ENCODE results near the gene LRRC8C.

LRRC8C gene

DNA sequence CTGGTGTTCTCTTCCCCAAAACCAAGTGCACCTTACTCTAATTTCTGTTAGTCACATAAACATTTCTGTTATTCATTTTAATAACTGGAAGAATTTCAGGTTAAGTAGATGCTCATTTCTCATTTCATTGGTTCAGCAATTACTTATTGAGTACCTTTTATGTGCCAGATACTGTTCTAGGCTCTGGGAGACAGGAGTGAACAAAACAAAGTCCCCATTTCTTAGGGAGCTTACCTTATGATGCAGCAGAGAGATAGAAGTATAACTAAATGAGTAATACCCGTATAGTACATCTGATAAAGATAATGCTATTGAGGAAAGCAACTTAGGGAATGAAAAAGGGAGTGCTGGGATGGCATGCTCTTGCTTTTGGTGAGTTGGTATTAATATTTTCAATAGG lies 33.7 kb downstream of the LRRC8C start:
- Histone ChIP-seq H3K4me1 (ENCODE audit: control insufficient read depth, low read depth, low read length) (no peaks in the 10 kb centered on the region), H3K9ac (ENCODE audit: low read length) (no peak overlapping the region), H3K4me3 (ENCODE audit: low read length) (no peak overlapping the region), H3K9me3 (ENCODE audit: control insufficient read depth, low read depth, low read length) (no peaks in the 10 kb centered on the region), H3K27ac (ENCODE audit: low read length) (no peak overlapping the region), H3K36me3 (ENCODE audit: control insufficient read depth, low read depth, low read length) (no peaks in the 10 kb centered on the region), H3K27me3 (ENCODE audit: control insufficient read depth, insufficient read depth, low read length) (no peaks in the 10 kb centered on the region)

DNA sequence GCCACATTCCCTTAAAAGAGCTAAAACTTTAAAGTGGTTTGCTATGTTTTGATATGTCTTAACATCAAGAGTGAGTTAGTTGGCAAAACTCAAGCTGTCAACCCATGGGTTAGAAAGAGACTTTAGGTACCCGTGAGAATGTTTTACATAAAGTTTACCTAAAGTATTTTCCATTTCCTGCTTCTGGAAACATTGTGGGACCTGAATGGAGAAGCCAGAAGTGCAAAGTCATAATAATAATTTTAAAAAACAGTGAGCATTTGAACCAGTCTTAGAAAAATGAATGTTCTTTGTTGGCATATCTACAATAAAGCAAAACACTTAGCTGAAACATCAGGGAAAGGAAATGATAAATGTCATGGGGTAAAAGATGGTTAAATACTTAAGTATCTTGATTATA lies 34.8 kb downstream of the LRRC8C start:
- Histone ChIP-seq H3K27me3 (ENCODE audit: control insufficient read depth, insufficient read depth, low read length) (no peaks in the 10 kb centered on the region), H3K27ac (ENCODE audit: low read length) (no peak overlapping the region), H3K4me3 (ENCODE audit: low read length) (no peak overlapping the region), H3K9me3 (ENCODE audit: control insufficient read depth, low read depth, low read length) (no peaks in the 10 kb centered on the region), H3K36me3 (ENCODE audit: control insufficient read depth, low read depth, low read length) (no peaks in the 10 kb centered on the region), H3K9ac (ENCODE audit: low read length) (no peak overlapping the region), H3K4me1 (ENCODE audit: control insufficient read depth, low read depth, low read length) (no peaks in the 10 kb centered on the region)

DNA sequence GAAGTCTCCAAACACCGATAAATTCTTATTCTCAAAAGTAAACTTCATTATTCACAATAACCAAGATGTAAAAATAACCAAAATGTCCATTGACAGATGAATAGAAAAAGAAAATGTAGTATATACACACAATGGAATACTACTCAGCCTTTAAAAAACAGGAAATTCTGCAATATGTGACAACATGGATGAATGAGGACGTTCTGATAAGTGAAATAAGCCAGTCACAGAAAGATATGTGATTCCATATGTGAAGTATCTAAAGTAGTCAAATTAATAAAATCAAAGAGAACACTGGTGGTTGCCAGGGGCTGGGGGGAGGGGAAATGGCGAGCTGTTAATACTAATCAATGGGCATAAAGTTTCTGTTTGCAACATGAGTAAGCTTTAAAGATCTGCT lies 36.0 kb downstream of the LRRC8C start:
- H3K4me1 ChIP-seq (ENCODE audit: control insufficient read depth, low read depth, low read length), result no peaks in the 10 kb centered on the region

DNA sequence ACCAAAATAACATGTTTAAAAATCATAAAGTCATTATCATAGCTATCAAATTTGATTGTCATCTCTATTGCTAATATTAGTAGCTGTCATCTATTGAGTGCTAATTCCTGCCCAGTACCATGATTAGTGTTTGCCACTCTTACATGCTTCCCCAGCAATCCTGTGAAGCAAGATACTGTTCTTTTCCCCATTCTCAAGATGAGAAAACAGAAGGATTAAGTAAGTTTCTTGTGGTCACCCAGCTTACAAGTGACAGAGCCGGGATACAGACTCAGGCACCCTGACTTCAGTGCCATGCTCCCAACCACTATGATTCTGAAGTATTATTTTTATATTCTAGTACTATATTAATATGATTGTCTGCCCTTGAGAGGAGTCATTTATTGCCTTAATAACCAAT lies 36.5 kb downstream of the LRRC8C start:
- Histone ChIP-seq H3K9me3 (ENCODE audit: control insufficient read depth, low read depth, low read length) (no peaks in the 10 kb centered on the region), H3K36me3 (ENCODE audit: control insufficient read depth, low read depth, low read length) (no peaks in the 10 kb centered on the region), H3K9ac (ENCODE audit: low read length) (no peak overlapping the region), H3K4me1 (ENCODE audit: control insufficient read depth, low read depth, low read length) (no peaks in the 10 kb centered on the region), H3K4me3 (ENCODE audit: low read length) (no peak overlapping the region), H3K27ac (ENCODE audit: low read length) (no peak overlapping the region), H3K27me3 (ENCODE audit: control insufficient read depth, insufficient read depth, low read length) (no peaks in the 10 kb centered on the region)

More for the DNA sequence above, 36.0 kb downstream of the LRRC8C start:
- Histone ChIP-seq H3K27ac (ENCODE audit: low read length) (no peak overlapping the region), H3K9me3 (ENCODE audit: control insufficient read depth, low read depth, low read length) (no peaks in the 10 kb centered on the region), H3K9ac (ENCODE audit: low read length) (no peak overlapping the region), H3K36me3 (ENCODE audit: control insufficient read depth, low read depth, low read length) (no peaks in the 10 kb centered on the region), H3K27me3 (ENCODE audit: control insufficient read depth, insufficient read depth, low read length) (no peaks in the 10 kb centered on the region), H3K4me3 (ENCODE audit: low read length) (no peak overlapping the region)

DNA sequence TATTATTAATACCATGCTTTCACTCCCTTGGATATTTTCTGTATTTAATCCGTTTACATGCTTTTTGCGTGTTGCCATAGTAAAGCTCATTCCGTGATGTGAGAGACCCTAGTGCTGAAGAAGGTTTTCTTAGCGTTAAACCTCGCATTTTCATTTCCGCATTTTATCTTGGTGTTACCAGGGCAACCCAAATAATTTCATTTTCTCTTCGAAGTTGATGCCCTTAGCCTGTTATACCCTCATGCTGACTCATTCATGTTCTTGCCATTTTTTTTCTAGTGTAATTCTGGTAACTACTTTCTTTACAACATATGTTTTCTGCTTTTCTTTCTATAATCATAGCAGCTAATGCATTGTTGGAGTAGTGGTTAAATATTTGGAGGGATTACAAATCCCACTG lies 37.2 kb downstream of the LRRC8C start:
- Histone ChIP-seq H3K4me1 (ENCODE audit: control insufficient read depth, low read depth, low read length) (no peaks in the 10 kb centered on the region), H3K9me3 (ENCODE audit: control insufficient read depth, low read depth, low read length) (no peaks in the 10 kb centered on the region), H3K36me3 (ENCODE audit: control insufficient read depth, low read depth, low read length) (no peaks in the 10 kb centered on the region), H3K27me3 (ENCODE audit: control insufficient read depth, insufficient read depth, low read length) (no peaks in the 10 kb centered on the region), H3K27ac (ENCODE audit: low read length) (no peak overlapping the region), H3K4me3 (ENCODE audit: low read length) (no peak overlapping the region), H3K9ac (ENCODE audit: low read length) (no peak overlapping the region)

DNA sequence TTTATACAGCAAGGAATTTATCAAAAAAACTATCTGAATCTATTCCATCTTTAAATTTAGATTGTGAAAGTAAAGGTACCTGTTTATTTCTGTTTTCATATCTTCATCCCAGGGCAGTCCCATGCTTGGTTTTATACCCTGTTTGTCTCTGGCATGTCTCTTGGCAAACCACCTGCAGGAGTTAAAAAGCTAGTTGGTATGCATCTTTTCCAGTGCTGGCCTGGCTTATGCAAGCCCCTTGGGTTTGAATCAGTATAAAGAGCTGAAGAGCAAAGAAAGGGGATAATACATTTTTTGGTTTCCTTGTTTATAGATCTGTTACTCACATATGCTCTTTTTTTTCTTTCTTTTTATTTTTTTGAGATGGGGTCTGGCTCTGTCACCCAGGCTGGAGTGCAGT lies 37.8 kb downstream of the LRRC8C start:
- H3K27ac ChIP-seq (ENCODE audit: low read length), result no peak overlapping the region
- H3K4me3 ChIP-seq (ENCODE audit: low read length), result no peak overlapping the region
- no peaks in the 10 kb centered on the region for H3K27me3 ChIP-seq (ENCODE audit: control insufficient read depth, insufficient read depth, low read length)
- no peaks in the 10 kb centered on the region for H3K9me3 ChIP-seq (ENCODE audit: control insufficient read depth, low read depth, low read length)
- H3K4me1 ChIP-seq (ENCODE audit: control insufficient read depth, low read depth, low read length), result no peaks in the 10 kb centered on the region
- H3K36me3 ChIP-seq (ENCODE audit: control insufficient read depth, low read depth, low read length), result no peaks in the 10 kb centered on the region
- H3K9ac ChIP-seq (ENCODE audit: low read length), result no peak overlapping the region

DNA sequence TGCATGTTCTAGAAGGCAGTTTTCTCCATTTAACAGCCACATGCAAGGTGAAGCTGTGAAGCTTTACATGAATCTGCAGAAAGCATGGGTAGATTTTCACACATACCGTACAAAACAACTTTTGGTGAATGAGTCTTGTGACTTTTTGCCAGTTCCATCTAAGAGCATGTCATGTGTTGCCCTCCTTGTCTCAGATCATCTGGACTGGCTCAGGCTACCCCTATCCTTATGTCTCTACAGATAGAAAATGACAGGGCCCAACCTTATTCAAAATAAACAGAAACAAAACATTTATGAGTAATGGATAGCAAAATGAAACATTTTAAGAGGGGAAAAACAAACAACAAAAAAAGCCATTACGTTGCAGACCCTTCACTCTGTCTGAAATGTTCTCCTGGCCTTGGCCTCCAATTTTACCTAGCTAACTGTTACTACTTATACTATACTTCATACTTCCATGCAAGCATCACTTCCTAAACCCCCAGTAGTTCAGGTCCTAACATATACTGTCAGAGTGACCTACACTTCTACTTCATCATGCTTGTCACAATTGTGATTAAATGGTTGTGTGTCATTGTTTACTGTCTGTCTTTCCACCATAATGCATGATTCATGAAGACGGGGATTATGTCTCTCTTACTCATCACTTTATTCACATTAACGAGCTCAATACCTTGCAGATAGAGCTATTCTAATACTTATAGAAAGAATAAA lies 39.0 kb downstream of the LRRC8C start:
- no peaks in the 10 kb centered on the region for H3K27me3 ChIP-seq (ENCODE audit: control insufficient read depth, insufficient read depth, low read length)
- H3K4me3 ChIP-seq (ENCODE audit: low read length), result no peak overlapping the region
- H3K4me1 ChIP-seq (ENCODE audit: control insufficient read depth, low read depth, low read length), result no peaks in the 10 kb centered on the region
- H3K36me3 ChIP-seq (ENCODE audit: control insufficient read depth, low read depth, low read length), result no peaks in the 10 kb centered on the region
- H3K9me3 ChIP-seq (ENCODE audit: control insufficient read depth, low read depth, low read length), result no peaks in the 10 kb centered on the region
- H3K27ac ChIP-seq (ENCODE audit: low read length), result no peak overlapping the region
- H3K9ac ChIP-seq (ENCODE audit: low read length), result no peak overlapping the region

DNA sequence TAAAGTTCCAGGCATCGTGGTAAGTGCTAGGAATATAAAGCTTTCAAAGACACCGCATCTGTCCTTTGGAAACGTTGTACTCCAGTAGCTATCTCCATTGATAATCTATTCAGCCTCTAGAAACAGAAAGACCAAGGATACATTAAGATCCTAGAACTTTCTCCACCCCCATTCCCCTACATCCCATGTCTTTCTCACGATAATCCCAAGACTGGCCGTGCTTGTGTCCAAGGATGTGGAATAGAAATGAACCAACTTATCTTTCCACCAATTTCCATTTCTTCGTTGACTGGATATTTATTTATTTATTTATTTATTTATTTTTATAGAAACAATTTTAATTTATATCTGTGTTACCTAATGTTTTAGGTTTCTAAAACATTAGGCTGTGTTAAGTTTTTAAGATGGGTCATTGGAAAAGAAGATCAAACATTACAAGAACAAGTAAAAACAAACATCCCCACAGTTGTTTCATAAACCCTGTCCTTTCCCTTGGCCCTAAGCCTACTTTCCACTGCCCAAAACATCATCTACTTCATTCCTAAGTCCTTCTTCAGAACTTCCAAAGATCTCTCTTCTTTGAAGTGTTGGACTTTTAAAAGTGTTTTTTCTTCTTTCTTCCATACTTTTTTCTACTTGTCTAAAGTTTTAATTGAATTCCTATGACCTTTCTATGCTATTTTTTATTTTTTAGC lies 39.7 kb downstream of the LRRC8C start:
- H3K4me1 ChIP-seq (ENCODE audit: control insufficient read depth, low read depth, low read length), result no peaks in the 10 kb centered on the region
- no peaks in the 10 kb centered on the region for H3K27me3 ChIP-seq (ENCODE audit: control insufficient read depth, insufficient read depth, low read length)
- no peaks in the 10 kb centered on the region for H3K9me3 ChIP-seq (ENCODE audit: control insufficient read depth, low read depth, low read length)
- no peaks in the 10 kb centered on the region for H3K36me3 ChIP-seq (ENCODE audit: control insufficient read depth, low read depth, low read length)
- no peak overlapping the region for H3K4me3 ChIP-seq (ENCODE audit: low read length)
- no peak overlapping the region for H3K27ac ChIP-seq (ENCODE audit: low read length)
- no peak overlapping the region for H3K9ac ChIP-seq (ENCODE audit: low read length)

DNA sequence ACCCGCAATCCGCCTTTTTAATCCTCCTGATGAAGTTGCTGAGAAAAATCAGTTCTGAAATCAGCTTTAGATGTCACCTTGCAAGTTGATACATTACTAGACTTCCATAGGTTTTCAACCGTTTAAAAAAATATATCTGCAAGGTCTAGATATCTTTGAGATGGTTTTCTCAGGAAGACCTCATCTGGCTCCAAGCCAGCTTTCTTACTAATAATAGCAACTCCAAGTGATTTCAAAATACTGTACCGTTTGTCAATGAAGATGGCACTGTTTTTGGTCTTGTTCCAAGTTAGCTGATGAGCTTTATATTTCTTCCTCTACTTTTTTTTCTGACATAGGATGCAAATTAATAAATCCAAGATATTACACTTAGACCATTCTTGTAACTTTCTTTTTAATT lies 40.3 kb downstream of the LRRC8C start:
- H3K4me1 ChIP-seq (ENCODE audit: control insufficient read depth, low read depth, low read length), result no peaks in the 10 kb centered on the region
- H3K9me3 ChIP-seq (ENCODE audit: control insufficient read depth, low read depth, low read length), result no peaks in the 10 kb centered on the region
- H3K9ac ChIP-seq (ENCODE audit: low read length), result no peak overlapping the region
- no peaks in the 10 kb centered on the region for H3K36me3 ChIP-seq (ENCODE audit: control insufficient read depth, low read depth, low read length)
- no peak overlapping the region for H3K27ac ChIP-seq (ENCODE audit: low read length)
- no peak overlapping the region for H3K4me3 ChIP-seq (ENCODE audit: low read length)
- H3K27me3 ChIP-seq (ENCODE audit: control insufficient read depth, insufficient read depth, low read length), result no peaks in the 10 kb centered on the region

DNA sequence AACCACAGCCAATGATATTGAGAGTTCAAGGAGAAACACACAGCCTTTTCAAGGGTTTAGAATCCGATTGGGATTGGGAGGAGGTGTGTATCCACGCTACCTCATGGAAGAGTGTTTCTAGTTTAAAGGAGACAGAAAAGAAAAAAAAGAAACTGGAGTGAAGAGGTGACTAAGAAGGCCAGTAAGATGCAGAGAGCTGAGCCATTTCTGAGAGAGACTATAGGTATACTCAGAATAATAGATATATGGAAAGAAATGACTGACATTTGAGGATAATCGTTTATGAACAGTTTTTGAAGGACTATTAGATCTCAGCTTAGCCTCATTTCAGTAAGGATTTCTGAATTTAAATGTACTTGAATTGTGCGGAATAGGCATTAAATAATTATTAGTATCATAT lies 42.8 kb downstream of the LRRC8C start:
- Histone ChIP-seq H3K9me3 (ENCODE audit: control insufficient read depth, low read depth, low read length) (no peaks in the 10 kb centered on the region), H3K4me1 (ENCODE audit: control insufficient read depth, low read depth, low read length) (no peaks in the 10 kb centered on the region), H3K4me3 (ENCODE audit: low read length) (no peak overlapping the region), H3K27ac (ENCODE audit: low read length) (no peak overlapping the region), H3K36me3 (ENCODE audit: control insufficient read depth, low read depth, low read length) (no peaks in the 10 kb centered on the region), H3K9ac (ENCODE audit: low read length) (no peak overlapping the region), H3K27me3 (ENCODE audit: control insufficient read depth, insufficient read depth, low read length) (no peaks in the 10 kb centered on the region)

DNA sequence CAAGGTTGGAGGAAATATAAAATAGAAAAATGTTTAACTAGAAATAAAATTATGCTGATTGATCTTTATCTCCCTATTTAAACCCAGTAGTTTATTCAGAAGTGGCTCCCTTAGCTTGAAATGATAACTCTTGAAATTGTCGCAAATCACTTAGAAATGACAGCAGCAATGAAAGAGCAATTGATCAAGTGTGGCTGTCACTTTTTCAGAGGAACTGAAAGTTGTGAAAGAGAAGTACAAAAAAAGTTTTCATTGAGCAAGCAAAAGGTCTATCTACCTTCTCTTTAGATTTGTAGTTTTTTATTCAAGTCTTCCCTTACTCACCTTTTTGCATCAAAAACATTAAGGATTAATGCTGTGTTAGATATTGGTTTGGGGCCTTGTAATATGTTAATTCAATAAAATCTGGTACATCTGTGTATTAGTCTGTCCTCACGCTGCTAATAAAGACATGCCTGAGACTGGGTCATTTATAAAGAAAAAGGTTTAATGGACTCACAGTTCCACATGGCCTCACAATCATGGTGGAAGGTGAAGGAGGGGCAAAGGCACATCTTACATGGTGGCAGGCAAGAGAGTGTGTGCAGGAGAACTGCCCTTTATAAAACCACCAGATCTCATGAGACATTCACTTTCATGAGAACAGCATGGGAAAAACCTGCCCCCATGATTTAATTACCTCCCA lies 48.3 kb downstream of the LRRC8C start:
- H3K9me3 ChIP-seq (ENCODE audit: control insufficient read depth, low read depth, low read length), result no peaks in the 10 kb centered on the region
- no peaks in the 10 kb centered on the region for H3K36me3 ChIP-seq (ENCODE audit: control insufficient read depth, low read depth, low read length)
- H3K4me1 ChIP-seq (ENCODE audit: control insufficient read depth, low read depth, low read length), result no peaks in the 10 kb centered on the region

More for the DNA sequence above, 48.3 kb downstream of the LRRC8C start:
- H3K9ac ChIP-seq (ENCODE audit: low read length), result no peak overlapping the region
- H3K4me3 ChIP-seq (ENCODE audit: low read length), result no peak overlapping the region
- no peak overlapping the region for H3K27ac ChIP-seq (ENCODE audit: low read length)
- no peaks in the 10 kb centered on the region for H3K27me3 ChIP-seq (ENCODE audit: control insufficient read depth, insufficient read depth, low read length)
